NCI-H748 treated with DMSO at 0.1 percent for 48 hours (cell line): ENCODE measurements around the gene RPL38.

ENCODE experiments used
- DNase-seq: peaks from one replicate; lab custom pipeline; 2025; lab: John Stamatoyannopoulos, UW

The RPL38 gene

DNA sequence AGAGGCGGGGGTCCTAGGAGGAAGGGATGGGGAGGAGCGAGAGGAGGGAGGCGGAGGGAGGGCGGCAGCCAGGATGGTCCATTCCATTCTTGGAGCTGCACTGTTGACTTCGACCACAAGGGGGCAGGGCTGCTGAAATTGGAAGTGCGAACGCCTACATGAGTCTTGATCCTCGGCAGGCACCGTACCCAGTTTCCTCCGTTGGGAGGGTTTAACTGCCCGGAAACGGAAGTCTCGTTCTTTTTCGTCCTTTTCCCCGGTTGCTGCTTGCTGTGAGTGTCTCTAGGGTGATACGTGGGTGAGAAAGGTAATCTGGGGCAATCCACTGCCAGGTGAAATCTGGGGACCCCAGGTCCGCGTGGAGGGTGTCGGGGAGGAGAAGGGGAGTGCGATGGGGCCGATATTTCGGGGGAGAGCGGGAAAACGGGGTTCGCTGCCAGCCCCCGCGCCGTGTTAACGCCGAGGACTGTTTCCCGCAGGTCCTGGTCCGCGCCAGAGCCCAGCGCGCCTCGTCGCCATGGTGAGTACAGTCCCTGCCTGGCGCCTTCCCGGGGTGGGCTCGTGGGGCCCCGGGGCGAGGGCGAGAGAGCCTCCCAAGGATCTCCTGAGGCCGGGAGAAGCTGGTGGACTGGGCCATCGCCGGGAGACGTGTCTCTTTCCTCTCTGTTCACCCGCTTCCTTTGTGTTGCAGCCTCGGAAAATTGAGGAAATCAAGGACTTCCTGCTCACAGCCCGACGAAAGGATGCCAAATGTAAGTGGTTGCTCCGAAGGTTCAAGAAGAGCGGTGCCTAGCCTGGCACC lies at the start of gene RPL38:
Gene RPL38, plus strand, starts transcription at position 240 of the 802 bp plus-strand sequence. Its CDS starts 278 bp downstream, at position 518.
- peak; percentile 74 for DNase-seq

DNA sequence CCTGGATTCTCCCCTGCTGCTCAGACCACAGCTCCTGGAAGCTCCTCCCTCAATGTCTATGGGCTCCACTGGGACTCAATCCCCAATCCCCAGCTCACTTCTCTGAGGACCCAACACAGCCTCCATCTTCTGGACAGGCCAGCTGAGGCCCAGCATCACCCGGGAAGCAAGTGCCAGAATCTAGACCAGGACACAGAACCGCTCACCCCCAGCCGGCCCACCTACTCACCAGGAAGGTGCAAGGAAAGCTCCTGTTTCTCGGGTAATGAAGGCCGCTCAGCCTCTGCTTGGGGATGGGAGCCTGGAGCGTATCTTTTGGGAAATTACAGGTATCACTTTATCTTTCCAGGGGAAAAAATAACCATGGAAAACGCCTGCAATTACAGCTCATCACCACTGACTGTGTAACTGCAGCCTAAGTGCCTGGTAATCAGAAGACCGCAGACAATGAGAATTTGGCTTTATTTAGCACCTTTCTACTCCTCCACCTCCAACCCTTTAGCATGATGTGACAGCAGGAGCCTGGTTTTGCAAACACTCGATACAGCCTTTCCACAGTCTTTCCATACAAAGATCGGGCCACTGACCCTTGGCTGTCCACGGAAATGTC lies 49.6 kb upstream of the RPL38 start:
- DNase-seq = no peak

- no peak for DNase-seq
Observed at GRCh38 chr17:74156878-74157277, 46.6 kb upstream of the RPL38 start.

- no peak for DNase-seq
Observed at GRCh38 chr17:74157366-74157765, 46.1 kb upstream of the RPL38 start.

DNA sequence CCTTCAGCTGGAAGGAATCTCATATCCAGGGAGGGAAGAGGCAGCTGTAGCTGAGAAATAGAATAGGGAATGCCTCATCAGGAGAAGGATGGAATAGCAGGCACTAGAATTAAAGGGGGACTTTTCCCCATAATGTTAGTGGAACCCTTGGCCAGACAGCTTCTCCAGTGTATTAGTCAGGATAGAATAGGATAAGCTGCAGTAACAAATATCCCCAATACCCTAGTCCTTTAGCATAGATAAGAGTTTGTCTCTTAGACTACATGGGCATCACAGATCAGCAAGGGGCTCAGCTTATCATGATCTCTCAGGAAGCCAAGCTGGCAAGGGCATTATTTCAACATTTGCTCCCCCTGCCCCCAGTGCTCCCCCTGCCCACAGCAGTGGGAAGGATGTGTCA lies 44.7 kb upstream of the RPL38 start:
- DNase-seq = no peak

DNA sequence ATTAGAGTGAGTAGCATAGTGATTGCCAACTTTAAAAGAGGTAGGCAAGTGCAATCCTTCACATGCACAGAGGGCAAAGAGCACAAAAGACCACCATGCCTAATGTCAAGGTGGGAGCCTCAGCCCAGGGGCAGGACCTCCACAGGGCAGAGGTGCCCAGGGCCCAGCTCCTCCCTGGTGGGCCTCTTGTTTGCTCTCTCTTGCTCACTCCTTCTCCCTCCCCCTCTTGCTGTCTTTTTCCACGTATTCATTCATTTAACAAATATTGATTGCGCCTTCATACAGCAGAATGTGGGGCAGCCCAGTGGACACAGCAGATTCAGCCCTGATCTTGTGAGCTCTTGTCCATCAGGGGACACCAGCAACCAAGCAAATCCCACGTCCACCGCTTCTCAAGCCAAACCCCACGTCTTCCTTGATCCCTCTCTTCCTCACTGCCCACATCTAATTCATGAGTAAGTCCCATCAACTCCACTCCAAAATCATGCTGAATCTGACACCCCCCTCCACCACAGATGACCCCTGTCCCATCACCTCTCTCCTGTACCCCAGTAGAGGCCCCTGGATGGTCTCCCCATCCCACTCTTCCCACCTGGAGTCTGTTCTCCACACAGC lies 44.1 kb upstream of the RPL38 start:
- no peak for DNase-seq

DNA sequence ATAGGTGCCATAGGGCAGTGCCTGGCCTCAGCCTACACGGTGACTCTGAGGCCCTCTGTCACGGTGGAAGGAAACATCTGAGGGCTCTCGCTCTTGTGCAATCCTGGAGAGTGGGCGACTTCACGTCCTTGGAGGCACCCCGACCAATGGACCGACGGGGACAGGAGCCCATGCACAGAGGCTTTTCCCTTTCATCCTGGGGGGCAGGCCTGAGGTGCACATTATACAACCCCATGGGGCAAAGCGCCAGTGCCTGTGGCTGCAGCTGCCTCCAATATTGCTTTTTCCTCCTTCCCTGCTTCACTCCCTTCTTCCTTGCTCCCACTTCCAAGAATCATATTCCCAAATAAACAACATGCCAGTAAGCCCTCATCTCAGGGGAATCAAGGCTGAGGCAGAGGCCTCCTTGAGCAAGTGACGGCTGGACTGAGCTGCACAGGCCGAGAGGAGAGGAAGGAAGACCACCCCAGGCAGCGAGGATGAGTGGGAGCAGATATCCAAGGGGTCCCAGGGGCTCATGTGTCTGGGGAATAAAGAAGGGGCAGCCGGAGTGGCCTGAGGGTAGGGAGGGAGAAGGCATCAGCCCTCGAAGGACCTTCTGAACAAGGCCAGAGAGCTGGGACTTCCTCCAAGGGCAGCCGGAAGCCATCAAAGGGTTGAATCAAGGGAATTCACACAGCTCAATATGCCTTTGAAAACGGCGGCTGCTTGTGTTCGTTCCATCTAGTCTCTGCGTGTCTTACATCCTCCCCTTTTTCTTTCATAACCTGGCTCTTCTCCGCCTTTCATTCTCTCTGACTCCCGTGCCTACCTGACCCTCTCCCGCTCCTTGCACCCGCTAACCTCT lies 42.6 kb upstream of the RPL38 start:
- no peak for DNase-seq

DNA sequence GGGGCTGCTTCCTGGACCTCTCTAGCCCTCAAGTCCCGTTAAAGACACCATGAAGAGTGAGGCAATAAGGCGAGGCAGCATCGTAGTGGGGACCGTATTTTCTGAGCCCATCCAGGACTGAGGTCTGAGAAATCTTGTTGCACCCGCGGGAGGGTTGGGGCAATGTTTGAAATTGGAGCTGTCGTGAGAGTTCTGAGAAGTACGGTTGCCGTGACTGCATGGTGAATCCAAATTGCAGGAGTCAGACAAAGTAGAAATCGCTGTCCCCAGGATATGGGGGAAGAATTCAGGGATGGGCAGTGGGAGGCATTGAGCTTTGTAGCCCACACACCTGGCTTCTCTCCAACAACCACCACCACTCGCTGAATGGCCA lies 42.0 kb upstream of the RPL38 start:
- no peak for DNase-seq

DNA sequence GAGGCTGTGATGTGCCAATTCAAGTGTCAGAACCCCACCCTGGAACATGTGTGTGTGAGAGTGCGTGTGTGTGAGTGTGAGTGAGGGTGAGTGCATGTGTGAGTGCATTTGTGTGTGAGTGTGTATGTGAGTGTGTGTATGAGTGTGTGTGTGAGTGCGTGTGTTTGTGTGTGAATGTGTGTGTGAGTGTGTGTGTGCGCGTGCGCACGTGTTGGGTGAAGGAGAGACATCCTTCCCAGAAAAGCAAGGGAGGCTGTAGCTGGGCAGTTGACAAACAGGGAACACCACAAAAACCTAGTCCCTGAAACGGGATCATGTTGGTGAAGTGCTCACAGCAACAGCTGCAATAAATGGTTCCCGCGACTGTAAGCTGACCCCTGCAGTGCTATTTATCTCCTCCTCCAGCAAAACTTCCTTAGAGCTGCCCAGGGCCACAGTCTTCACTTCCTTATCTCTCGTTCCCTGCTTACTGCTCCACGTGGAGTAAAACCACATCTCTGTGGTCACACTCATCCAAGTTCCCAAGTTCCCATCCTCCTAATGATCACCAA lies 40.1 kb upstream of the RPL38 start:
- no peak for DNase-seq

GRCh38 chr17:74163836-74164235 lies 39.6 kb upstream of the RPL38 start:
- DNase-seq = no peak

- DNase-seq = no peak
Observed at GRCh38 chr17:74164446-74165045, 38.9 kb upstream of the RPL38 start.

- no peak for DNase-seq
Observed at GRCh38 chr17:74165797-74166365, 37.6 kb upstream of the RPL38 start.

DNA sequence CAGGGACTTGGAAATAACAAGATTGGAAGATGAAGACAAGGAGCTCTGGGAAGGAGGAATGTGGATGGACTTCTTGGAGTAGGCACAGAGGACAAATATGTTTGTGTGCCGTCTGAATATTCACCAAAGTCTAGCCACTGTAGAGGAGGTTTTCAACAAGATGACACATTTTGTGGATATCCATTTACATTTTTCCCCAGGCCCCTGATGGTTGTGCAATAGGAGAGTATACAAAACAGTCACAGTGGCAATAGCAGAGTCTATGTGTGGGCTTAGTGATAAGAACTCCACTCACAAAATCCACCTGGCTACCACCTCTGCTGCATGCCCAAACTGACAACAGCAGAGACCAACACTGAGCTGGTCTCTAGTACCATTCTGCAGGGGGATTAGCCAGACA lies 32.6 kb upstream of the RPL38 start:
- no peak for DNase-seq

GRCh38 chr17:74172700-74173099 lies 30.8 kb upstream of the RPL38 start:
- no peak for DNase-seq

- DNase-seq = peak; percentile 32
Observed at GRCh38 chr17:74176546-74177001, 26.9 kb upstream of the RPL38 start.

GRCh38 chr17:74177018-74177450 lies 26.4 kb upstream of the RPL38 start:
- DNase-seq = no peak

DNA sequence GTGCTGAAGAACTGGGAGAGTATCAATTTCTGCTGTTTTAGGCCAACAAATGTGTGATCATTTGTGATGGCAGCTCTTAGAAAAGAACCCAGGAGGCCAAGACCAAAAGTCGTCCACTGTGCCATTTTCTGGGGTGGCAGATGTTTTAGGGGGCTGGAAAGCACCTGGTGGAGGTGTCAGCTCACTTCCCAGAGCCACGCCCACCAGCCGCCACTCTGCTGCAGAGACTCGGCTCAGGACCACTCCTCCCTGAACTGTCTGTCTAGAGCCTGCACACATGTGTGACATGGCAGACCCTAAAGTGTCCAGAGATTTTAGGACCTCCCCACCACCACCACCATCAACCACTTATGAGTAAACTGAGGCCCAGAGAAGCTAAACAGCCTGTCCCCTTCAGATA lies 23.9 kb upstream of the RPL38 start:
- no peak for DNase-seq

DNA sequence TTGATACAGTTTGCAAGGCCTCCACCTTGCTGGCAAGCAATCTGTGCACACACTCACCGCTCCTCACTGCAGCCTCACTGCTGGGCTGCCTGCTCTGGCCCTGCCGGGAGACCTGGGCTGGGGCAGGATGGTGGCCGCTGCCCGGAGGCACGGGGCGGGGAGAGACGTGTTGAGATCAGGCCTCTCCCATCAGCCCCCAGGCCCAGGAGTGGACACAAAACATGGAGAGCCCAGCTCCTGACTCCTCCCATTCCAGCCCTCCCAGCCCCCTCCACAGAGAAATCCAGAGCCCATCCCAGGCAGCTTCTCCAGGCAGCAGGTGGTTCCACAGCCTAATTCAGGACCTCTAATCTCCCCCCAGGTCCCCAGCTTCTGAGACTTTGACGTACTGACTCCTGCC lies 23.1 kb upstream of the RPL38 start:
- DNase-seq = no peak

GRCh38 chr17:74181341-74181740 lies 22.1 kb upstream of the RPL38 start:
- peak; percentile 21 for DNase-seq

DNA sequence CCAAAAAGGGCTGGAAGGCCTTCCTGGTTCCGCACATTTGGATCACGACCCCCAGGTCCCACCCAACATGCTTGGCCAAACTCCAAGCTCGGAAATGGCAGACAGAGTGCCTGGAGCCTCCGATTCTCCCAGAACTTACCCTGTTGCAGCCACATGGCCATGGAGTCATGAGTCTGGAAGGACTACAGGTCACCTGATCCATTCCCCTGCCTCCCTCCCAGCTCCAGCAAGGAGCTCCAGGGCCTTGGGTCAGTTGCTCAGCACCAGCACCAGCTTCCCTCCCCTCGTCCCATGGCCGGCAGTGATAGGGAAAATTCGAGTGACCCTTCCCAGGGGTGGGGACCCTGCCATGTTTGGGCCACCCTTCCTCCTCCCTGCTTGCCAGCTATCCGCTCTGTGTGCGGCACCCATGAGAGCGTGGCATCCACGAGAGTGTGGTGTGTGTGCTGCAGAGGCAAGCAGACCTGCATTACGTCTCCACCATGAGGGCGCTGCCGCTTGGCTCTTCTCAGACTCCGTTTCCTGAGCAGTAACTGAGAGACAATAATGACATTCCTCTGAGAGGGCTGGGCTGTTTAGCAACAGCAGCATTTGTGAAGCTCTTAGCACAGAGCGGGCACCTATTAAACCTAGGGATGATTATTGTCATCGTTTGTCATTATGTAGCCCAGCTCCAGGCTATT lies 21.3 kb upstream of the RPL38 start:
- DNase-seq = peak; percentile 11

- no peak for DNase-seq
Observed at GRCh38 chr17:74183411-74183810, 20.1 kb upstream of the RPL38 start.
